Renal cortical epithelial cell (primary cell): Measurements from ENCODE around the gene CRAMP1. TPM values are rescaled to one million over a fixed set of nuclear protein-coding genes. Genes with fewer than 3 reads are reported as not detected.

Source experiments
- DNase-seq: peaks from one replicate; pipeline ENCODE4 v3.0.0-alpha.2; 2011; ENCODE audit warnings: low read depth
- total RNA-seq: library from RNA; depleted of rRNA; stranded (reverse); fragments of >200 nt; gene quantifications from 2 replicates; pipeline ENCODE4 v1.2.3, GENCODE V29; 2014

The CRAMP1 gene
- total RNA-seq, 1 donor from 2014 or later, result 14.2 TPM

DNA sequence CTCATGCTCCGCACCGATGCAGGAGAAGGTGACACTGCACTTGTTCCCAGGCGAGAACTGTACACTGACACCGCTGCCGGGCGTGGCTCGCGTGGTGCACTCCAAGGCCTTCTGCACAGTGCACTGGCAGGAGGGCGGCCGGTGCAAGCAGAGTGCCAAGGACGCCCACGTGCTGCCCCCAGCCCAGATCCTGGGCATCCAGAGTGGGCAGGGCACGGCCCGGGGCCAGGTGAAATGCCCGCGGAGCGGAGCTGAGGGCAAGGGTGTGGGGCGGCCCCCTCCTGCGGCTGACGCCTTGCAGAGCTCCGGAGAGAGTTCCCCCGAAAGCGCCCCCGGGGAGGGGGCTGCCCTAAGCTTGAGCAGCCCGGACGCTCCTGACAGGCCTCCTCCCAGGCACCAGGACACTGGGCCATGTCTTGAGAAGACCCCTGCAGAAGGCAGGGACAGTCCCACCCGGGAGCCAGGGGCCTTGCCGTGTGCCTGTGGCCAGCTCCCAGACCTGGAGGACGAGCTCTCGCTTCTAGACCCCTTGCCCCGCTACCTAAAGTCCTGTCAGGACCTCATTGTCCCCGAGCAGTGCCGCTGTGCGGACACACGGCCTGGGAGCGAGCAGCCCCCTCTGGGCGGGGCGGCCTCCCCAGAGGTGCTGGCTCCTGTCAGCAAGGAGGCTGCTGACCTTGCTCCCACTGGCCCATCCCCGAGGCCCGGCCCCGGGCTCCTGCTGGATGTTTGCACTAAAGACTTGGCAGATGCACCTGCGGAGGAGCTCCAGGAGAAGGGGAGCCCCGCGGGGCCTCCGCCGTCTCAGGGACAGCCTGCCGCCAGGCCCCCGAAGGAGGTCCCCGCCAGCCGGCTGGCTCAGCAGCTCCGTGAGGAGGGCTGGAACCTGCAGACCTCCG, 44.0 kb downstream of the CRAMP1 start:
- no peak for DNase-seq

DNA sequence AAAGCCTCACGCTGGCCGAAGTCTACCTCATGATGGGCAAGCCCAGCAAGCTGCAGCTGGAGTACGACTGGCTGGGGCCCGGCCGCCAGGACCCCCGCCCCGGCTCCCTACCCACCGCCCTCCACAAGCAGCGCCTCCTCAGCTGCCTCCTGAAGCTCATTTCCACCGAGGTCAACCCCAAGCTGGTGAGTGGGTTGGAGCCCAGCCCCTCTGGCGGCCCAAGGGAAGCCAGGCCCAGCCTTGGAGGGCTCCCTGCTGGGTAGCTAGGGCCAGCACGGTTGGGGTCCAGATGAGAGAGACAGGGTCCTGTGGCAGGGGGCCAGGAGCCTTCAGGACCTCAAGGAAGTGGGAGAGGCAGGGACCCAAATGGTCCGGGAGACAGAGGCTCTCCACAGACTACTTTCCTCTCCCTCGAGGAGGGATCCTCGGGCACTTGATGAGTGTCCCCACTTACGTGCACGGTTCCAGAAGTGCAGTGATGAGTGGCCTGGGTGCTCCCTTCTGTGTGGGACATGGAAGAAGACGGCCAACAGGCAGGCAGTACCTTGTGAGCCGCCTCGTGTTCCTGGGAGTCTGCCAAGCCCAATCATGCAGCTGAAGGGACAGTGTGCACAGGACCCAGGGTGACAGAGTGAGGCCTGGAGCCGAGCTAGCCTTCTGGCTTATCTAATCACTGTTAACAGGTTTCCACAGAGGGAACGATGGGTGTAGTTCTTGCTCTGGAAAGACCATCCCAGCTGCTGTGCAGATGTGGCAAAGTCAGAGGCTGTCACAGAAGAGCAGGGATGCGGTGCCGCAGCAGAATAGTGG, 44.9 kb downstream of the CRAMP1 start:
- no peak for DNase-seq

DNA sequence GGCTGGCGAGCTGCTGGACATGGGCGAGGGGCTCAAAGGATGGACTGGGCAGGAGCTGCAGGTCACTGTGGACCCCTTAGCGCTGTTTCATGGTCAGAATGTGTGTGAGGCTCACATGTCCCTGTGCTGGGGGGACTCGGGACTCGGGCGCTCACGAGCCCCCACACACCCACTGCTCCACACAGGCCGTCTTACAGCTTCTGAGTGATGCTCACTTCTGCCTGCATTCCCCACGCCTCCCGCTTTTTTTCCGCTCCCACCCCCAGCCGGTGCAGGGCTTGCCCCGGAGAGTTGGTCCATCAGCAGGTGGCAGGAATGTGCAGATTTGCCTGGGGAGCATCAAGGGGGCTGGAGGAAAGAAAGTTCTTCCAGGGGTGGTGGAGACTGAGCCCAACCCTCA, 45.7 kb downstream of the CRAMP1 start:
- no peak for DNase-seq

DNA sequence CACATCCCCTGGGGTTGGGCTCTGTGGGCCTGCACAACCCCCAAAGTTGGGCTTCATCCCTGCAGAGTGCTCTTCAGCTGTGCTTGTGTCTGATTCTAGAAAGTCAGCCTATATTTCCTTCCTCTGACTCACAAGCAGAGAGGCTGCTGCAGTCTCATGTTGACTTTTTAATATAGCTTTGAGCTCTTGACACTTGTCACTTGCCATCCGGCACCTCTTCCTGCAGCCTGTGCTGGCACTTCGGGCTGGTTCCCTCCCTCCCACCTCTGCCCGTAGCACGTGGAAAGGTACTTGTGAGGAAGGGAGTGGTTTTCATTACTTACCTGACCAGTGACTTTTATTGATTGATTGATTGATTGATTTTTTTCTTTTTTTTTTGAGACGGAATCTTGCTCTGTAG, 46.9 kb downstream of the CRAMP1 start:
- DNase-seq, result no peak

DNA sequence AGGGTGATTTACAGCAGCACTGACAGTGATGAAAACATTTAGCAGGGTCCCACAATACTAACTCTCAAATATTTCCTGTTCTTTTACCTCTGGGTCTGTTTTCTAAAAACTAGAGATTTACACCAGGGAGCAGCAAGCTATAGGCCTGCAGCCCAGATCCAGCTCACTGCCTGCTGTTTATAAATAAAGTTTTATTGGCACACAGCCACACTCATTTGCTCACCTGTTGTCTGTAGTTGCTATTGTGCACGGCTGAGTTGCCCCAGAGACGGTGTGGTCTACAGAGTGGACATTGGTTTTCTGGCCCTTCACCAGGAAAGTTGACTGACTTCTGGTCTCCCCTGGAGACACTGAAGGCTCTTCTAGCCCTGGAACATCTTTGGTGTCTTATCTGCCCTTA, 49.7 kb downstream of the CRAMP1 start:
- DNase-seq, result no peak

DNA sequence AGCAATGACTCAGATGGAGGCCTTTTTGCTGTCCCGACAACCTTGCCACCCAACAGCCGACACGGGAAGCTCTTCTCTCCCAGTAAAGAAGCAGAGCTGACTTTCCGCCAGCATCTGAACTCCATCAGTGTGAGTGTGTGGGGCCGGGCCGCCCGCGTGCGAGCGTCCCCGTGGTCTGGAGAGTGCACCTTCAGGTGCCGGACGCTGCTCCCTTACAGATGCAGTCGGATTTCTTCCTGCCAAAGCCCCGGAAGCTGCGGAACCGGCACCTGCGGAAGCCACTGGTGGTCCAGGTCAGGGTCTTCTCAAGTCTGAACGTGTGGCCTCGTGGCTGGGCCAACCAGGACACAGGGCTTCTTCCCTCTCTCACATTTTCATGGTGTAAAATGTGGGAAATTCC, 50.4 kb downstream of the CRAMP1 start:
- no peak for DNase-seq

DNA sequence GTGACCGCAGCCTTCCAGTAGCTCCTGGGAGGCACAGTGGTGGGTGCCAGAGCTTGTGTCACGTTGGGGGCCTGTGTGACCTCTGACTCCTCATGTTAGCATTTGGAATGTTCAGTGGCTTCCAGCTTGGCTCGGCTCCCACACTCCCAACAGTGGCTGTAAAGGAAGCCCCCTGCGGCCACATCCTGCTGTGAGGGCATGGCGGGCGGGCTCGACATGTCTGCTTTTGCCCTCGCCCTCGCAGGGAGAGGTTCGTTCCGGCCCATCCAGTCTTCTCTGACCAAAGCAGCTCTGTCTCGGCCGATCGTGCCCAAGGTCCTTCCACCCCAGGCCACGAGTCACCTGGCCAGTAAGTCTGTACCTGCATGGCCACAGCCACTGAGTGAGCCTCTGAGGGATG, 53.7 kb downstream of the CRAMP1 start:
- DNase-seq, result no peak

DNA sequence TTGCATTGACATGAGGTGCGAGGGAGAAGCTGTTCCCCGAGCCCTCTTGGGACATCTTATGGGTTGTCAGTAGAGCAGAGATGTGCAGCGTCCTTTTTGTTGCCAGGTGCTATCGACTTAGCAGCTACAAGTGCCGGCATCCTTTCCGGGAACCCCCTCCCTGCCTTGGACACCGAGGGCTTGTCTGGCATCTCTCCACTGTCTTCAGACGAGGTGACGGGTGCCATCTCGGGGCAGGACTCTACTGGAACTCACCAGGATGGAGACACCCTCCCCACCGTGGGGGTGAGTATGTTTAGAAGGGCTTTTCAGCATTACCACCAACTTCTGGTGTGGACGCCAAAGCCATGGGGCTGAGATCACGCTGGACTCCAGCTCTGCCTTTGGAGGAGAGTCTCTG, 54.2 kb downstream of the CRAMP1 start:
- DNase-seq, result no peak

DNA sequence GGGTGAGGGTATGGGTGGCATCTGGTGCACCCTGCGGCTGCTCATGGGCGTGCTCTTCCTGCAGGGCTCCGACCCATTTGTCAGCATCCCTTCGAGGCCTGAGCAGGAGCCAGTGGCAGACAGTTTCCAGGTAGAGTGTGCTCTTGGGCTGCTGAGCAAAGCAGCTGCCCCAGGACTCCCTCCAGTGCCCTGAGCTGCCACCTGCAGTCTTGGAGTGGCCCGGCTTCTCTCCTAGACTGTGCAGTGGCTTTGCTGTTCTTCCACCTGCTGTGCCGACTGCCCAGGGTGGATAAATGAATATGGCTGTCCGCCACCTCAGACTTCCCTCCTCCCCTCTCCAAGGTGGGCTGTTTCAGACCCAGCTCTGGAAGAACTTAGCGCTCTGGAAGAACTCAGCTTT, 55.1 kb downstream of the CRAMP1 start:
- no peak for DNase-seq

DNA sequence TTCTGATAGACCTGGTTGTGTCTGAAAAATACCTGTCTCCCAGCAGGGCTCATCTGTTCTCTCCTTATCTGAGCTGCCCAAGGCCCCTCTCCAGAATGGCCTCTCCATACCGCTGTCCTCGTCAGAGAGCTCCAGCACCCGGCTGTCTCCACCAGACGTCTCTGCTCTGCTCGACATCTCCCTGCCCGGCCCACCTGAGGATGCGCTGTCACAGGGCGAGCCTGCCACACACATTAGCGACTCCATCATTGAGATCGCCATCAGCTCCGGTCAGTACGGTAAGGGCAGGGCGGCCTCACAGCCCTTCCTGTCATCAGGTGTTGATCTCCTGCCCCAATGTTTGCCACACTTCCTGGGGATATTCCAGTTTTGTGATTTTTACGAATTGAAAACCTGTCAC, 55.8 kb downstream of the CRAMP1 start:
- no peak for DNase-seq

DNA sequence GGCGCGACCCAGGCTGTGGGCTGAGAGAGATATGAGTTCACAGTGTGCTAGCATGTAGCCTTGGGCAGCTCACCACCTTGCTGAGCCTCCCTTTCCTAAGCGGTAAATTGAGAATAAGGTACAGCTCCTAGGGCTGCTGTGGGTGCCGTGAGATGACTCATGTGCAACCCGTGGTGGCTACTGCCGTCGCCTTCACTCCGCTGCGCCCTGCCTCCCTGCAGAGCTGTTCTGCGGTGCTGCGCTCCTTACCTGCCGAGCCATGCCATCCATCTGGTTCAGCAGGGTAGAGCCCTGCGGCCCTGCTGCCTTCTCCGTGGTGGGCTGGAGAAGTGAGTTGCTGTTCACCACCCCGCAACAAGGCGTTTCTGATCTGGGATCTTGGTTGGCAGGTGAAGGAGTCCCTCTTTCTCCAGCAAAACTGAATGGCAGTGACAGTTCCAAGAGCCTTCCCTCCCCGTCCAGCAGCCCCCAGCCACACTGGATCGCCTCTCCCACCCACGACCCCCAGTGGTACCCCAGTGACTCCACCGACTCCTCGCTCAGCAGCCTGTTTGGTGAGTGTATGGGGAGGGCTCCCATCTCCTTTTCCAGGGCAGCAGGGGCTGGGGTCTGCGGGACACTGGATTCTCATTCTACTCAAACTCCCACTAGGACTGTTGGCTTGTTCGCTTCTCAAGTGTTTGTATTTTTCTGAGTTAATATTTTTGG, 56.6 kb downstream of the CRAMP1 start:
- DNase-seq, result no peak

DNA sequence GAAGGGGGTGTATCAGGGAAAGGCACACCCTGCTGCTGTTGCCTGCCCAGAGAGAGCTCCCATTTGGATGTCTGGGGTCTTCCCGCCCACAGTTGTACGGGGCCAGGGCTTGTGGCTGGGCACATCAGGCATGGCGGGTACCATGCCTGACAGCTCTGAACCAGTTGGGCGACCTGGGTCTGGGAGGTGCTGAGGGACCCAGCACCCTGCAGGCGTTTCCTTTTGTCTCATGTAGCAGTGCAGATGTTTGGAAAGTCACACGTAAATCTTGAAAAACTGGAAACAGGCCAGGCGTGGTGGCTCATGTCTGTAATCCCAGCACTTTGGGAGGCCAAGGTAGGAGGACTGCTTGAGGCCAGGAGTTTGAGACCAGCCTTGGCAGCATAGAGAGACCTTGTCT, 57.5 kb downstream of the CRAMP1 start:
- DNase-seq, result no peak

DNA sequence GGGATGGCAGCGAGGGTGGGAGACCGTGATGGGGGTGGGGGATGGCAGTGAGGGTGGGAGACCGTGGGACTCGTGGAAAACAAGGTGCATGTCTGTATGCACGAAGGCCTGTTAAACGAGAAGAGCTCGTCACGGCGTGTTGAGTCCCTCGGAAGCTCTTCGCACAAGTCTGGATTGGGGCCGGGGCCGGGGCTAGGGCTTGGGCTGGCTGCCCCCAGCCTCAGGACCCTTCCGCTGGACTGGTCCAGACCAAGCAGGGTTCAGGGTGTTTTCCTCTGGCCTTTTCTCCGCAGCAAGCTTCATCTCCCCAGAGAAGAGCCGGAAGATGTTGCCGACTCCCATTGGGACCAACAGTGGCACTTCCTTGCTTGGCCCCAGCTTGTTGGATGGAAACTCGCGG, 58.2 kb downstream of the CRAMP1 start:
- no peak for DNase-seq

DNA sequence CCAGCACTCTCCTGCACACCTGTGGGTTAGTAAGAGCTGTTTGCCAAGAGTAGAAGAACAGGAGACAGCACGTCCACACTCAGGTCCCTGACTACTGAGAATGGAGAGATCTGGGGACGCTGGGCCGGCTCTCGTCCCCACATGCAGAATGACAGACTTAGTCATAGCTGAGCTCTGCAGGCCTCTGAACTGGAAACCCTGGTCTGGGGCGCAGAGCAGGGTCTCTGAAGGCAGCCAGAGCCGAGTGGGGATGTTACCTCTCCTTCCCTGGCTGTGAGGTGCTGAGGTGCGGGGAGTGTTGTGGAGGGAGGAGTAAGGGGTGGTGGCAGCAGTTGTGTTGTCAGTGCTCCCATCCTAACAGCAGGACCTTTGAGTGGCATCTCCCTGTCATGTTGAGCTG, 58.7 kb downstream of the CRAMP1 start:
- DNase-seq, result no peak

DNA sequence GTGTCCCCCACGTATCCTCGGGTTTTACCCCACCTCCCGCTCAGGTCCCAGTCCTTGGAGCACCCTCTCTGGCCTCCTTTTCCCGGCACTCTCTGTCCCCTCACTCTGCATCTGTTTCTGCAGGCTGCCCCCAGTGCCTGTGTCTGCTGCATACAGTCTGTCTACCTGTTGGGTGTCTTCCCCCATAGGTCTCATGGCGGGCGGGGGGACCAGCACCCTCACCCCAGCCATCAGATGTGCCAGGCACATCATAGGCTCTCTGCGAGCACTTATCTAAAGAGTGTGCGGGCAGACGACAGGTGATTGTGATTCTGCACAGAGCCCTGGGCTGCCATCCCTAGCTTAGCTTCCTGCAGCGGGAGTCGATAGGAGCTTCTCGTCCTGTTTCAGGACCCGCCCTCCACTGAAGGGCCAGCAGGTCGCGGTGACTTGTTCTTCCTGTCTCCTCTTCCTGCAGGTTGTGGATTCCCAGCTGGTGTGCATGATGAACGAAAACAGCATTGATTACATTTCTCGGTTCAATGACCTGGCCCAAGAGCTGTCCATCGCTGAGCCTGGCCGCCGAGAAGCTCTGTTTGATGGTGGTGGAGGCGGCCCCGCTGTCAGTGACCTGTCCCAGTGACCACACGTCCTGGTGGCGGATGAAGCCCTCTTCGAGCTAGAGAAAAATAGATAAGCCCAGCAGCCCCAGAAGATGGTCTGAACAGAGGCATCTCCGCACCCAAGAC, 61.4 kb downstream of the CRAMP1 start:
- no peak for DNase-seq

DNA sequence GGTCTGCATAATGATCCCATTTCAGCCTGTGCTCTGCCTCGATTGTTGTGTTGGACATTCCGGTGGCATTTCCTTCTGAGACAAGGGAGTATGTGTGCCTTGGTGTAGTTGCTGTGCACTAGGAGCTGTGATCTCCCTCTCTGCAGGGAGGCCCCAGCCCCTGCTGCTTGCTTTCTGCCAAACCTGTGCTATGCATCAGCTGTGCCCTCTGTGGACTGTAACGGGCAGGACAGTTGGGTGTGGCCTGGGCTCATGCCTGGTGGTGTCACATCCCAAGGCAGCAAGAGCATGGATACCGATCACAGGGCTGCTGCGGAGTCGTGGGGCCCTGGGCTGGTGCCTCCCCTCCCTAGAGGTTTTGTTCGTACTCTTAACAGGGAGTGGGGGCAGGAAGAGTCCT, 62.1 kb downstream of the CRAMP1 start:
- DNase-seq, result no peak

DNA sequence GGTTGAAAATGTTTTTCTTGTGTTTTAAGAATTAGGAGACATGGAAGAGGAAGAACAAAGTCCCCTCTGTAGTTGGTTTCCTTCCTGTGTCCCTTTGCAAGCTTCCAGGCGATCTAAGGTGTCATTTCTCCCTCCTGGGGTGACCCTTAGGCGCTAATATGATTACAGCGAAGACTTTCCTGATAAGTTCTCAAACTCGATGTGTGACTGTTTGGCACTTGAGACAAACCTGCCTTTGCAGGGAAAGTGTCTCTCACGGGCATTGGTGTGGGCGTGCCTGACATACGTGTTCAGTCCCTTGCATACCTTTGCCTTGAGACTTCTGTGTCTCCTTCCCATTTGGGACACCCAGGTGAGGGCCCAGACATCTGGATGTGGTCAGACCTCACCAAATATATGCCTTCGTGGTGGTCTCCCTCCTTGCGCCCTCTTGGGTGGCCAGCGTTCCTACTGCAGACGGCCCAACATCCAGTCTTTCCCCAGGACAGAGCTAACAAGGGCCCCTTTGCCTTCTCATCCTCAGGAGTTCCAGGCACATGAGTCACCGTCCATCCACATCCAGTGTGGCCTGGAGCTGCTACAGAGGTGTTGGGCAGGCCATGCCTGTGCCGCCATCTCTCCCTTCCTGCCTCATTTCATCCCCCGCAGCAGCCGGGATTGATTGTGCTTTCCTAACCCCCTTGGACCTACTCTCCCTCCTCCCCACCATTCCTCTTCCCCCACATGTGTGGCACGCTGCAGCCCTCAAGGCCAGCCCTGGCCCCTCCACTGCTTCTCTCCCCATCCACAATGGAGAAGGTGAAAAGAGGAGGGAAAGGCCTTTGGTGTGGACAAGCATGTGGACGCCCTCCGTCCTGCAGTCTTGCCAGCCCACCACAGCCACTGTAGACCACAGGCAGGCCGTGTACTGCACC, 62.8 kb downstream of the CRAMP1 start:
- peak; percentile 38 for DNase-seq

DNA sequence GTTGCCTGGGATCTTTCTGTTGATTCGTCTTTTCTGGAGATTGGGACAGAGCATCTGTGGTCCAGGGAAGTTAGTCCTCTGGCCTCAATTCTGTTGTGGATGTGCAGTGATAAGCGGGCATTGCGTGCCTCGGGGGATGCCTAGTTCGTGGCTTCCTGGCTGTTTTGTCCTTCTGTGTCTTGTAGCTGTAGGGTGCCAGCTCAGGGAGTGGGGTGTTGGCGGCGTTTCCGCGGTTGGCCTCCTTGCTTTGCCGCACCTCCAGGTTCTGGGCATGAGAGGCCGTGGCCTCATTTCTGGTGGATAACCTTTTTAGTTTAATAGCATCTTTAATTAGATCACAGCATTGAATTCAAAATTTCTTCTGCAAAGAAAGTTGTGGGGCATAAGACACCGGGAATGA, 64.5 kb downstream of the CRAMP1 start:
- DNase-seq, result no peak

DNA sequence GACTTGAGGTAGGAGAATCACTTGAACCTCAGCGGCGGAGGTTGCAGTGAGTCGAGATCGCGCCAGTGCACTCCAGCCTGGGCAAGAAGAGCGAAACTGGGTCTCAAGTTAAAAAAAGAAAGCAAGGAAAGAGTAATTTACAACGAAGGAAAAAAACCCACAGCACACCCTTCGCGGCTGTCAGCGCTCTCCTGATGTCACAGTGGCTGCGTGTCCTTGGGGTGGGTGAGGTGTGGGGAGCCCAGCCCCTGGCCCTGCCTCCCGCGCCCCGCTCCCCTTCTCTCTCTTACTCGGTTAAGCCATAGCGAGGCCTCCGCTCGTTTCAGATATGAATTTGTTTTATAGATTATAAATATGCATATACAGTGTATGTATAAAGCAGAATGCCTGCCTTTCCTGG, 65.2 kb downstream of the CRAMP1 start:
- DNase-seq, result no peak

DNA sequence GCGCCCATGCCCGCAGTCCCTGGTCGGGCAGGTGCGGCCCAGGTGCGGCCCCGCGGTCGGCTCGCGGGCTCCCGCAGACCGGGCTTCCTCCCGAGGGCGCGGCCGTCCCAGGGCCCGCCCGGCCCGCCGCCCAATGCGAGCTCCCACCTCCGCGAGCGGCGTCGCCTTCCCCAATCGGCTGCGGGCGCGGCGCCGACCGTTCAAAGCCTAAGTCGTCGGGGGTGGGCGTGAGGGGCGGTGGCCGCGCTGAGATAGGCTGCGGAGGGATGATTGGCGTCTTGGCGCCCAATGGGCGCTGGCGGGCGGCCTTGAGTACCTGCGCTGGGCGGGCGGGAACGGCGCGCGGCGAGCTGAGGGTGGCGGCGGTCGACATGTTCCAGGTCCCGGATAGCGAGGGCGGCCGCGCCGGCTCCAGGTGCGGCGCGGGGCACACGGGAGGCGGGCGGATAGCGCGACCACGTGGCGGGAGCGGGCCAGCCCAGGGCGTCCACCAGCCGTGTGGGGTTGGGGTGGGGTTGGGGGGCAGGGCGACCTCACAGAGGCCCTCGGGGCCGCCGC, 65.9 kb downstream of the CRAMP1 start, which contains the start of gene JPT2:
TSS of gene JPT2 (plus strand) at position 338 of the 558 bp plus-strand sequence. CDS start at position 372, 34 bp downstream.
- DNase-seq, result peak; percentile 91
